Measurements from ENCODE around the gene FLACC1. TPM values are rescaled to one million over a fixed set of nuclear protein-coding genes. Genes with fewer than 3 reads are reported as not detected.
"Not testable (repeated sequence)": the region's sequence is repeated elsewhere in the genome, so short reads cannot be mapped to it uniquely, and the experiment has no call there.

The FLACC1 gene
- total RNA-seq, 2 donors from 2014 or later, result 0.79 to 0.91 TPM

DNA sequence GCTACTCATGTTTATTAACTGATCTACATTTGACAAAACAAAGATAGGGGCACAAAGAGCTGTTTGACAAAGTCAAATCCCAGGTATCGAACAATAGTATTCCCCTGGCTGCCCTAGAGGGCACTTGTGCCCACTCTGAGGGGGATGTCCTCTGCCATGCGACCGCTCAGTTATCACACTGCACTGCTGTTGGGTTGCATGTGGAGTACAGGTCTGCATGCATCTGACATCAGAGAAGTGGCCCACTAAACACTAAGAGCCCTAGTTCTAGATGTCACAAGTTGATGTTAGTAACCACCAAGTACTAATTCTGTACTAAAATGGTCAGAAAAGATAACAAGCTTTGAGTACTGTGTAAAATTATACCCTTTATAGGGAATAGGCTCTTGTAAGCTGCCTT, 20.1 kb upstream of the FLACC1 start:
- TF ChIP-seq, protein P1, sequence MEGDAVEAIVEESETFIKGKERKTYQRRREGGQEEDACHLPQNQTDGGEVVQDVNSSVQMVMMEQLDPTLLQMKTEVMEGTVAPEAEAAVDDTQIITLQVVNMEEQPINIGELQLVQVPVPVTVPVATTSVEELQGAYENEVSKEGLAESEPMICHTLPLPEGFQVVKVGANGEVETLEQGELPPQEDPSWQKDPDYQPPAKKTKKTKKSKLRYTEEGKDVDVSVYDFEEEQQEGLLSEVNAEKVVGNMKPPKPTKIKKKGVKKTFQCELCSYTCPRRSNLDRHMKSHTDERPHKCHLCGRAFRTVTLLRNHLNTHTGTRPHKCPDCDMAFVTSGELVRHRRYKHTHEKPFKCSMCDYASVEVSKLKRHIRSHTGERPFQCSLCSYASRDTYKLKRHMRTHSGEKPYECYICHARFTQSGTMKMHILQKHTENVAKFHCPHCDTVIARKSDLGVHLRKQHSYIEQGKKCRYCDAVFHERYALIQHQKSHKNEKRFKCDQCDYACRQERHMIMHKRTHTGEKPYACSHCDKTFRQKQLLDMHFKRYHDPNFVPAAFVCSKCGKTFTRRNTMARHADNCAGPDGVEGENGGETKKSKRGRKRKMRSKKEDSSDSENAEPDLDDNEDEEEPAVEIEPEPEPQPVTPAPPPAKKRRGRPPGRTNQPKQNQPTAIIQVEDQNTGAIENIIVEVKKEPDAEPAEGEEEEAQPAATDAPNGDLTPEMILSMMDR (conservative IDR thresholded peaks at IDR 0.05), result no peak
- H3K9me3 ChIP-seq (ENCODE audit: control insufficient read depth, low read length), result no peaks in the 10 kb centered on the region
- peaks cover 14% of the 10 kb centered on the region for H3K9me3 Mint-ChIP-seq
- H3K4me1 ChIP-seq (ENCODE audit: control insufficient read depth, insufficient read depth, low read length), result no peaks in the 10 kb centered on the region
- H3K27ac ChIP-seq (ENCODE audit: low read depth, low read length), result no peak overlapping the region
- H3K27me3 ChIP-seq (ENCODE audit: control insufficient read depth, insufficient read depth, low read length, poor library complexity, severe bottlenecking), result no peaks in the 10 kb centered on the region
- no peak overlapping the region for H3K9ac ChIP-seq (ENCODE audit: extremely low read depth, low read length, poor library complexity, severe bottlenecking)
- H3K27me3 Mint-ChIP-seq (ENCODE audit: insufficient read depth), result no peaks in the 10 kb centered on the region
- DNase-seq, result no peak
- no peak overlapping the region for H3K4me3 ChIP-seq (ENCODE audit: low read length)
- no peak overlapping the region for H3K27ac Mint-ChIP-seq
- H3K4me3 Mint-ChIP-seq, result no peak overlapping the region
- peaks cover 14% of the 10 kb centered on the region for H3K36me3 ChIP-seq (ENCODE audit: control insufficient read depth, insufficient read depth, low read length)
- no peaks in the 10 kb centered on the region for H3K4me1 Mint-ChIP-seq
- WGBS, 2 experiments (ENCODE audit: insufficient coverage in 1 of 2, insufficient read length in 1 of 2), result 97 to 100% methylated on average over 2 to 3 of the region's 3 CpGs
- peaks cover 39% of the 10 kb centered on the region for H3K36me3 Mint-ChIP-seq (ENCODE audit: low read depth)

DNA sequence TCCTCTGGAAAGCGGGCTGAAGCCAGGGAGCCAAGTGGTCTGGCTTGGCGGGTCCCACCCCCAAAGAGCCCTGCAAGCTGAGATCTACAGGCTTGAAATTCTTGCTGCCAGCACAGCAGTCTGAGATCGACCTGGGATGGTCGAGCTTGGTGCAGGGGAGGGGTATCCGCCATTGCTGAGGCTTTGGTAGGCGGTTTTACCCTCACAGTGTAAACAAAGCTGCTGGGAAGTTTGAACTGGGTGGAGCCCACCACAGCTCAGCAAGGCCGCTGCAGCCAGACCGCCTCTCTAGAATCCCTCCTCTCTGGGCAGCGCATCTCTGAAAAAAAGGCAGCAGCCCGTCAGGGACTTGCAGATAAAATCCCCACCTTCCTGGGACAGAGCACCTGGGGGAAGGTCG, 12.6 kb upstream of the FLACC1 start:
- H3K27me3 ChIP-seq (ENCODE audit: control insufficient read depth, insufficient read depth, low read length, poor library complexity, severe bottlenecking), result no peaks in the 10 kb centered on the region
- Mint-ChIP-seq H3K36me3 (ENCODE audit: low read depth) (peaks cover 27% of the 10 kb centered on the region), H3K27ac (no peak overlapping the region), H3K4me3 (no peak overlapping the region), H3K9me3 (peaks cover 35% of the 10 kb centered on the region), H3K27me3 (ENCODE audit: insufficient read depth) (no peaks in the 10 kb centered on the region), H3K4me1 (no peaks in the 10 kb centered on the region)
- H3K9me3 ChIP-seq (ENCODE audit: control insufficient read depth, low read length), result peaks cover 23% of the 10 kb centered on the region
- H3K9ac ChIP-seq (ENCODE audit: extremely low read depth, low read length, poor library complexity, severe bottlenecking), result no peak overlapping the region
- no peak overlapping the region for H3K4me3 ChIP-seq (ENCODE audit: low read length)
- no peaks in the 10 kb centered on the region for H3K4me1 ChIP-seq (ENCODE audit: control insufficient read depth, insufficient read depth, low read length)
- H3K36me3 ChIP-seq (ENCODE audit: control insufficient read depth, insufficient read depth, low read length), result no peaks in the 10 kb centered on the region
- no peak overlapping the region for H3K27ac ChIP-seq (ENCODE audit: low read depth, low read length)
- no peak for DNase-seq
- 88 to 94% methylated on average over 8 to 11 of the region's 11 CpGs for WGBS, 2 experiments (ENCODE audit: insufficient coverage in 1 of 2, insufficient read length in 1 of 2)
- TF ChIP-seq, protein P1 (conservative IDR thresholded peaks at IDR 0.05), result no peak

DNA sequence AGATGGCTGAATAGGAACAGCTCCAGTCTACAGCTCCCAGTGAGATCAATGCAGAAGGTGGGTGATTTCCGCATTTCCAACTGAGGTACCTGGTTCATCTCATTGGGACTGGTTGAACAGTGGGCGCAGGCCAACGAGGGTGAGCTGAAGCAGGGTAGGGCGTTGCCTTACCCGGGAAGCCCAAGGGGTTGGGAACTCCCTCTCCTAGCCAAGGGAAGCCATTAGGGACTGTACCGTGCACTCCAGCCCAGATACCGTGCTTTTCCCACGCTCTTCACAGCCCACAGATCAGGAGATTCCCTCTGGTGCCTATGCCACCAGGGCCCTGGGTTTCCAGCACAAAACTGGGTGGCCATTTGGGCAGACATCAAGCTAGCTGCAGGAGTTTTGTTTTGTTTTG, 12.2 kb upstream of the FLACC1 start:
- WGBS, 2 experiments (ENCODE audit: insufficient coverage in 1 of 2, insufficient read length in 1 of 2), result 95 to 96% methylated on average over 4 to 8 of the region's 8 CpGs
- H3K4me3 Mint-ChIP-seq; H3K27ac ChIP-seq (ENCODE audit: low read depth, low read length); H3K9ac ChIP-seq (ENCODE audit: extremely low read depth, low read length, poor library complexity, severe bottlenecking); H3K36me3 ChIP-seq (ENCODE audit: control insufficient read depth, insufficient read depth, low read length); H3K4me3 ChIP-seq (ENCODE audit: low read length); H3K27me3 ChIP-seq (ENCODE audit: control insufficient read depth, insufficient read depth, low read length, poor library complexity, severe bottlenecking); H3K4me1 Mint-ChIP-seq; DNase-seq; H3K27me3 Mint-ChIP-seq (ENCODE audit: insufficient read depth); H3K27ac Mint-ChIP-seq; H3K4me1 ChIP-seq (ENCODE audit: control insufficient read depth, insufficient read depth, low read length): not testable (repeated sequence)
- peaks cover 23% of the 10 kb centered on the region for H3K36me3 Mint-ChIP-seq (ENCODE audit: low read depth)
- peaks cover 30% of the 10 kb centered on the region for H3K9me3 Mint-ChIP-seq
- peaks cover 23% of the 10 kb centered on the region for H3K9me3 ChIP-seq (ENCODE audit: control insufficient read depth, low read length)

DNA sequence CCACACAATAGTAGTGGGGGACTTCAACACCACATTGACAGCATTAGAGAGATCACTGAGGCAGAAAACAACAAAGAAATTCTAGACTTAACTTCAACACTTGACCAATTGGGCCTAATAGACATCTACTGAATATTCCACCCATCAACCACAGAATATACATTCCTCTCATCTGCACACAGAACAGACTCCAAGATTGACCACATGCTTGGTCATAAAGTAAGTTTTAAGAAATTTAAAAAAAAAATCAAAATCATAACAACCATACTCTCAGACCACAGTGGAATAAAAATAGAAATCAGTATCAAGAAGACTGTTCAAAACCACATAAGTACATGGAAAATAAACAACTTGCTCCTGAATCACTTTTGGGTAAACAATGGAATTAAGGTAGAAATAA, 9.0 kb upstream of the FLACC1 start:
- no peak overlapping the region for H3K9ac ChIP-seq (ENCODE audit: extremely low read depth, low read length, poor library complexity, severe bottlenecking)
- Mint-ChIP-seq H3K27me3 (ENCODE audit: insufficient read depth) (no peaks in the 10 kb centered on the region), H3K4me1 (no peaks in the 10 kb centered on the region), H3K9me3 (peaks cover 40% of the 10 kb centered on the region), H3K36me3 (ENCODE audit: low read depth) (peaks cover 27% of the 10 kb centered on the region), H3K27ac (no peak overlapping the region), H3K4me3 (no peak overlapping the region)
- H3K27ac ChIP-seq (ENCODE audit: low read depth, low read length), result no peak overlapping the region
- H3K4me1 ChIP-seq (ENCODE audit: control insufficient read depth, insufficient read depth, low read length), result no peaks in the 10 kb centered on the region
- H3K4me3 ChIP-seq (ENCODE audit: low read length), result no peak overlapping the region
- DNase-seq, result no peak
- H3K9me3 ChIP-seq (ENCODE audit: control insufficient read depth, low read length), result peaks cover 35% of the 10 kb centered on the region
- H3K27me3 ChIP-seq (ENCODE audit: control insufficient read depth, insufficient read depth, low read length, poor library complexity, severe bottlenecking), result no peaks in the 10 kb centered on the region
- TF ChIP-seq, protein P1 (conservative IDR thresholded peaks at IDR 0.05), result no peak
- no peaks in the 10 kb centered on the region for H3K36me3 ChIP-seq (ENCODE audit: control insufficient read depth, insufficient read depth, low read length)

Measured in endodermal cell (in vitro differentiated cells).